A549 treated with RU486 at 1 μM for 4 hours (cell line): ENCODE results near the gene SOCS6. TPM values are rescaled to one million over a fixed set of nuclear protein-coding genes. Genes with fewer than 3 reads are reported as not detected.

Source experiments
- total RNA-seq: library from RNA; stranded (reverse); fragments of 200-300 nt; extraction: Qiagen RNA extraction; gene quantifications from 5 replicates; pipeline ENCODE4 v1.2.3, GENCODE V29; 2022; ENCODE audit warnings: low read depth

The SOCS6 gene
- total RNA-seq: 19.7 to 31.8 TPM (median 31.1 TPM) in 5 replicates

GRCh38 chr18:70288851-70289328 is at the start of gene SOCS6:
SOCS6 (plus strand) TSS chr18:70289045; CDS start chr18:70324669, 35,624 bp downstream.

Other genes with a start within 250 kb of the SOCS6 start
- gene RTTN, start 83.4 kb upstream of the SOCS6 start, total RNA-seq: 4.7 to 5.6 TPM (median 5.3 TPM) in 5 replicates